GM18505 (cell line): ENCODE results near the gene PCDHB16.
"Not testable (repeated sequence)": the region's sequence is repeated elsewhere in the genome, so short reads cannot be mapped to it uniquely, and the experiment has no call there.

ENCODE experiments used
- ATAC-seq: cut with Tn5 transposase; IDR thresholded peaks from one replicate; pipeline ENCODE4 v1.9.1; 2021; ENCODE audit not compliant: unreplicated experiment
- POLR2A ChIP-seq: IDR thresholded peaks from 4 replicates; pipeline ENCODE4 v1.6.1; 2011; ENCODE audit warnings: borderline replicate concordance; ENCODE audit not compliant: insufficient read depth, insufficient read length; ENCODE audit errors: extremely low read depth

Gene PCDHB16

DNA sequence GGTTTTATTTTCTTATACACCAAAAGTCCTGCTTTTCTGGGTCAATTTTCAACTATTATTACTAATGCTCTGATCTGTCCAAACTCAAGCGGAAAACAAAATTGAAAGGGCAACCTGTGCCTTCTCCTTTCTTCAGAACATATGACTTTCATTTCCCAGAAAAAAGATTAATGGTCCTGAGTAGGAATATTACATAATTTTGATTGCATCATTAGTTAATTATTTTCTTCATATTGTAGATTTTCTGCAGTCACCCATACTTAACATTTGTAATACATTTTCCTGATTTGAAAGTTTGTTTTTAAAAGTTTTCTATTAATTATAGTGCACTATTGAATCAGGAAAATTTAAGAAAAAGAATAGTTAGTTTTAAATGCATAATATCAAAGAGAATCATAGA, 6.3 kb upstream of the PCDHB16 start:
- no peak for TF ChIP-seq POLR2A
- no peak for ATAC-seq

GRCh38 chr5:141177577-141178191, 4.5 kb upstream of the PCDHB16 start, which contains the start of gene PCDHB8:
PCDHB8 (plus strand) TSS chr5:141177790; CDS start chr5:141178035, 245 bp downstream.
- not testable (repeated sequence) for ATAC-seq

- not testable (repeated sequence) for ATAC-seq
These were observed 2.8 kb upstream of the PCDHB16 start for GRCh38 chr5:141179371-141179770.

- ATAC-seq = not testable (repeated sequence)
These were observed 2.3 kb upstream of the PCDHB16 start for GRCh38 chr5:141179876-141180275.

- no peak for TF ChIP-seq POLR2A
- ATAC-seq = no peak
These were observed 1.9 kb upstream of the PCDHB16 start for GRCh38 chr5:141180313-141180712.

GRCh38 chr5:141184117-141184855, 2.1 kb downstream of the PCDHB16 start:
- not testable (repeated sequence) for ATAC-seq

DNA sequence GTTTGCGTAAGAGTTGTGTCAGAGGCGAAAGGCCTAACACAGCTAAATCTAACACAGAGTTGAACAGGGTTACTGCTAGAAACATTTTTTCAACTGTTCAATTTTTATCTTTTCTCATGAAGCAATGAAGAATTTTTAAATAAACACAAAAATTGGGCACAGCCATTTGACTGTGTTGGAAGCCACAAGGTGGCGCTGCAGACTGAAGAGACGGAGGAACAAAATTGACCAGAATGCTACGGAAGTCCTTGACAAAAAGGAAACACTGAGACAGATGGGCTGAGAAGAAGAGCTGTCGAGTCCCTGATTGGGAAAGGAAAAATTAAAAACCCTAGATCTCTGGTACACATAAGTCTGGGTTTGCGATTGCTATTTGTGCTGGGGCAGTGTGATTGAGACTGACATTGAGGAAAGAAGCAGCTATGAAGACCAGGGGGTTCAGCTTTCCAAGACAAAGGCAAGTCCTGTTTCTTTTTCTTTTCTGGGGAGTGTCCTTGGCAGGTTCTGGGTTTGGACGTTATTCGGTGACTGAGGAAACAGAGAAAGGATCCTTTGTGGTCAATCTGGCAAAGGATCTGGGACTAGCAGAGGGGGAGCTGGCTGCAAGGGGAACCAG, 4.8 kb downstream of the PCDHB16 start, which contains the start of gene PCDHB9:
Gene PCDHB9 (plus strand): TSS at position 265 of the 616 bp plus-strand sequence. CDS start 158 bp downstream, at position 423.
- no peak for ATAC-seq
- no peak for TF ChIP-seq POLR2A

GRCh38 chr5:141188682-141189081, 6.5 kb downstream of the PCDHB16 start:
- not testable (repeated sequence) for ATAC-seq

- not testable (repeated sequence) for ATAC-seq
These were observed 6.9 kb downstream of the PCDHB16 start for GRCh38 chr5:141189131-141189530.

DNA sequence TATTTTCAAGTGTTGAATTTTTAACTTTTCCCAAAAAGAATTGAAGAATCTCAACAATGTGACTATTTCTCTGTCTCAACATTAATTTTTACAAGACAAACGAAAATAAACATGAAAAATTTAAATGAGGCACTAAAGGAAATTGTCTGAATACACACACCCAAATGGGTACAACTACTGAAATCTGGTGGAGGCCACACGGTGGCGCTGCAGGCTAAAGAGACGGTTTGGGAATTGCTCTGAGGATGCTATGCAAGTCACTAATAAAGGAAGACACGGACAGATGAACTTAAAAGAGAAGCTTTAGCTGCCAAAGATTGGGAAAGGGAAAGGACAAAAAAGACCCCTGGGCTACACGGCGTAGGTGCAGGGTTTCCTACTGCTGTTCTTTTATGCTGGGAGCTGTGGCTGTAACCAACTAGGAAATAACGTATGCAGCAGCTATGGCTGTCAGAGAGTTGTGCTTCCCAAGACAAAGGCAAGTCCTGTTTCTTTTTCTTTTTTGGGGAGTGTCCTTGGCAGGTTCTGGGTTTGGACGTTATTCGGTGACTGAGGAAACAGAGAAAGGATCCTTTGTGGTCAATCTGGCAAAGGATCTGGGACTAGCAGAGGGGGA, 10.0 kb downstream of the PCDHB16 start, which contains the start of gene PCDHB10:
Gene PCDHB10 (plus strand): TSS at position 244 of the 616 bp plus-strand sequence. CDS start 200 bp downstream, at position 444.
- no peak for ATAC-seq
- no peak for TF ChIP-seq POLR2A

GRCh38 chr5:141194332-141194731, 12.1 kb downstream of the PCDHB16 start:
- not testable (repeated sequence) for ATAC-seq

DNA sequence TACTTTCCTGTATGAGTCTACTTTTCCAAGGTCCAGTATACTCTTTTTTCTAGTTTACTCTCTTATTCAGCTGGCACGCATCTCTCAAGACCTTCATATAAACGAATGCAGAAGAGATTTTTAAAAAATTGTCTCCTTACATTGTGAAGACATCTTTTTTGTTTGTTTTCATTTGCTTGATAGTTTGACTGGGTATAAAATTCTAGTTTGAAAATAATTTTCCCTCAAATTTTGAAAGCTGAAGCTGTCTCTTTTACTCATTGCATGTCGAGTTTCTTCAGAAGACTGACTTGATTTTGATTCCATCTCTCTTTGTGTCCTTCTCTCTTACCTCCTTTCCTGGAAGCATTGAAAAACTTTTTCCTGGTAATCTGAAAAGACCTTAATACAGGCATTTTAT, 14.2 kb downstream of the PCDHB16 start:
- no peak for ATAC-seq

GRCh38 chr5:141199359-141200235, 17.4 kb downstream of the PCDHB16 start, which contains the start of gene PCDHB11:
PCDHB11 (plus strand) TSS chr5:141199627; CDS start chr5:141199775, 148 bp downstream.
- ATAC-seq = no peak
- no peak for TF ChIP-seq POLR2A

More for the DNA sequence above, 14.2 kb downstream of the PCDHB16 start:
- no peak for TF ChIP-seq POLR2A

- ATAC-seq = not testable (repeated sequence)
These were observed 18.9 kb downstream of the PCDHB16 start for GRCh38 chr5:141201126-141201525.

DNA sequence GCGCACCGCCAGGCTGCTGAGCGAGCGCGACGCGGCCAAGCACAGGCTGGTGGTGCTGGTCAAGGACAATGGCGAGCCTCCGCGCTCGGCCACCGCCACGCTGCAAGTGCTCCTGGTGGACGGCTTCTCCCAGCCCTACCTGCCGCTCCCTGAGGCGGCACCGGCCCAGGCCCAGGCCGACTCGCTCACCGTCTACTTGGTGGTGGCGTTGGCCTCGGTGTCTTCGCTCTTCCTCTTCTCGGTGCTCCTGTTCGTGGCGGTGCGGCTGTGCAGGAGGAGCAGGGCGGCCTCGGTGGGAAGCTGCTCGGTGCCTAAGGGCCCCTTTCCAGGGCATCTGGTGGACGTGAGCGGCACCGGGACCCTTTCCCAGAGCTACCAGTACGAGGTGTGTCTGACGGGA, 19.5 kb downstream of the PCDHB16 start:
- ATAC-seq = not testable (repeated sequence)
